ENCODE data around the gene STEAP1B.

Gene STEAP1B

GRCh38 chr7:22427104-22427503 lies 72.9 kb downstream of the STEAP1B start:
- no peak for DNase-seq

DNA sequence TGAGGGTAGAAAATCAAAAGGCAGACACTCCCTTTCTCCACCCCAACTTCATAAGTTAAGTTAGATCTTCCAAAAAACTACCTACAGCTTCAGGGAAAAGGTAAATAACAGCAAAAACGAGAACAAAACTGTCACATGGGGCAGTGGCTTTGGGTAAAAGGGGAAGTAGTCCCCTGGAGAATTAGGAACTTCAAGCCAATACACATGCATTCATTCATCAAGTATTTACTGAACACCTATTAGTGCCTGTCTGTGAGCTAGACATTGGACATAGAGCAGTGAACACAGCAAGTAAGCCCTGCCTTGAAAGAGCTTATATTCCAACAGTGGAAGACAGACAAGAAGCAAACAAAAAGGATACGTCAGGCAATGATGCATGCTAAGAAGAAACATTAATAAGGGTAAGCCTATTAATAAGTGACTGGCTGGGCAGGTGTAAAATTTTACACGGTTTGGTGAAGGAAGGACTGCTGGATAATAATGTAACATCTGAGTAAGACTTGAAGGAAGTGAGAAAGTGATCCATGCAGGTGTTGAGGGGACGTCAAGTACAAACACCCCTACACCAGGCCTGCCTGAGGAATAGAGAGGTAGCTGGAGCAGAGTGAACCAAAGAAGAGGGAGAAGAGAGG lies 73.4 kb downstream of the STEAP1B start:
- DNase-seq = no peak

DNA sequence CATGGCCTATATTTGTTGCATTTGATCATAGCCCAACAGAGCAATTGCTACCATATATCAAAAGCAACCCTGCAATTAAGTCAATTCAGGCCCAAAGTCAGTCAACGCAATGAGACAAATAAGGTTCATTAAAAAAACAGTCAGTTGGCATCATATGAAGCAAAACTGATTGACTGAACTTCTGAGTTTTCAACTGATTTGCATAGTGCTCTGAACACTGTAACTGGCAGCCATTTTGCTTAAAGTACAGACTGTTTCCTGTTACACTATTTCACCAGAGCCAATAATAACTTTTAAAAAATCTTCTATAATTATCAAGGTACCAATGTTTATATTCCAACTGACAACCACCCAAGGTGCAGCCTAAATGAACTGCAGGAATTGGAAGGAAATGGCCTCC lies 74.6 kb downstream of the STEAP1B start:
- DNase-seq = no peak

DNA sequence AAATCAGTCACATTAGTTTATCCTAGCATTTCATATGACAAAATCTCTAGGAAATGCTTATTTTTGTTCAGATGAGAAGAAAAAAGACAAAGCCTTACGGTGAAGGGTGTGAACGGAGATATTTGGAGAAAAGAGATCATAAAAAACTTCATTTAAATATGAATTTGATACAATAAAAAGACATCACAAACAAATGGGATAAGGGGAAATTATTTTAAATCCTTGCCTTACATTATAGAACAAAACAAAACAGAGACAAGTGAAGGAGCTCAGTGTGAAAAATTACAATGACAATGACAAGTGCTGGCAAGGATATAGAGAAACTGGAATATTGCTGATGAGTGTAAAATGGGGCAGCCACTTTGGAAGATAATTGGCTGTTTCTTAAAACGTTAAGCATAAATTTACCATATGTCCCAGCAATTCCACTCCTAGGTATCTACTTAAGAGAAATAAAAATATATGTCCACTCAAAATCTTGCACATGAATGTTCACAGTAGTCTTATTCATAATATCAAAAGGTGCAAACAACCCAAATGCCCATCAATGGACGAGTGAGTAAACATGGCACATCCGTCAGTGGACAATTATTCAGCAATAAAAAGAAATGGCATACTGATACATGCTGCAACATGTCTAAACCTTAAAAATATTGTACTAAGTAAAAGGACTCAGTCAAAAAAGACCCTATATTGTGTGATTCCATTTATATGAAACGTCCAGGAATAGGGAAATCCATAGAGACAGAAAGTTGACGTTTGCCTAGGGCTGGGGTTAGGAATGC lies 77.0 kb downstream of the STEAP1B start:
- no peak for DNase-seq

DNA sequence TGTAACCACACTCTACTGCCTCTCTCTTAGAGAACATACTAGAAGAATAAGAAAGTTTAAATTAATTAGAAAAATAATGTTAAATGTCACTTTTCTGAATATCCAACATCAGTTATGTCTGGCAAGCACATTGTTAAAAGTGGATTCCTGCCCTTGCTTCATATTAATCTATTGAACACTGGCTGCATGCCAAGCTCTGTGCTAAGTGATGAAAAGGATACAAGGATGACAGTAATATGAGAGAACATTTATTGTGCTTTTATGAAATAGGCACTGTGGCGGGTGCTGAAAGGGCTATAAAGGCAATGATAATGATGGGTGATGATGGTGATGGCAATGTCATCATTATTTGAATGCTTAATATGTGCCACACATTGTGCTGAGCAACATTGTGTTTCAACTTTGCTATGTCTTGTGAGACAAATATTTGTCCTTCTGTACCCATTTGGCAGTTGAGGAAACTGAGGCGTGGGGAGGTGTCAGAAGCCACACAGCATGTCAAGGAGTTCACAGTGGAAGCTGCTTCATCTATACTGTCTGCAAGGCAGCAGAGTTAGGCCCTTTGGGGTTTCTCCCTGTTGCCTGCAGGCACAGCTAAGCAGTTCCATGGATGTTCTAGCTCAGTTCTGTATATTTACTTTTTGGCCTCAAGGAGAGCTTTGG lies 78.9 kb downstream of the STEAP1B start:
- DNase-seq = no peak

GRCh38 chr7:22420008-22420407 lies 80.0 kb downstream of the STEAP1B start:
- no peak for DNase-seq

GRCh38 chr7:22419488-22419887 lies 80.5 kb downstream of the STEAP1B start:
- no peak for DNase-seq

GRCh38 chr7:22418251-22419046 lies 81.5 kb downstream of the STEAP1B start:
- no peak for DNase-seq

- DNase-seq = no peak
Measured at GRCh38 chr7:22417841-22418240, 82.1 kb downstream of the STEAP1B start.

- DNase-seq = no peak
Measured at GRCh38 chr7:22417349-22417748, 82.6 kb downstream of the STEAP1B start.

DNA sequence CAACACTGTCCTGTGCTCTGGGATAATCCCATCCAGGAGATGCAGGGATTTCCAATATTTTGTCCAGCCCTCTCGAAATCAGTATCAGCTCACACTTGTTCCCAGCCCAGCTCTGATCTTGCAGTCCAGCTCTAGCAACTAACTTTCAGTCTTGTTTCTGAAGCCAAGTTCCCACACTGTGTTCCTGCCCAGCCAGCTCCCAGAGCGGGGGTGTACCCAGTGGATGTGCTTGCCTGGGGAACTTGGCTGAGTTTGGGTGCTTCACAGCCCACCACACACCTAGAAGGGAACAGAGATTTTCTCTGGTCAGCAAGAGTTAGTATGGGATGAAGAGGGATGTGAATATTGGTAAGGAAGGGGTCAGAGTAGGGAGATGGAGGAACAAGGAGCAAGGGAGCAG lies 85.6 kb downstream of the STEAP1B start:
- no peak for DNase-seq

GRCh38 chr7:22413211-22413610 lies 86.8 kb downstream of the STEAP1B start:
- DNase-seq = no peak

- DNase-seq = no peak
Measured at GRCh38 chr7:22411977-22412693, 87.9 kb downstream of the STEAP1B start.

DNA sequence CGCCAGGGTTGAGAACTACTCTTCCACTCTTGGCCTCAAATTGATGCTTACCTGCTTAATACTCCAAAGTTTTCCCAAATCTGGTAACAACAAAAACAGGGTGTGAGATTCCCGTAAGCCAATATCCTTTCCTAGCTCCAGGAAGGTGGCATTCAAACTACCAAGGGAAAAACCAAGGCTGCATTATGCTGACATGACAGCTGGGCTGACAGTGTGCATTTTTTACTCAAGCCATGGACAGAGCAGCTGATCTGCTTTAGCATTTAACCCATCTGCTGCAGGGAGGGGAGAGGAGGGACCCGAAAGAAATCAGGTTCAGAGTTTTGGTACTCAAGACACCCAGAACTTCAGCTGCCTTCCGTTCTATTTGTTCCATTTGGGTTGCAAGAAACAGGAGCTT lies 93.3 kb downstream of the STEAP1B start:
- no peak for DNase-seq

- DNase-seq = no peak
Measured at GRCh38 chr7:22404421-22405023, 95.5 kb downstream of the STEAP1B start.

- no peak for DNase-seq
Measured at GRCh38 chr7:22403344-22403743, 96.6 kb downstream of the STEAP1B start.

- no peak for DNase-seq
Measured at GRCh38 chr7:22402250-22402649, 97.7 kb downstream of the STEAP1B start.

DNA sequence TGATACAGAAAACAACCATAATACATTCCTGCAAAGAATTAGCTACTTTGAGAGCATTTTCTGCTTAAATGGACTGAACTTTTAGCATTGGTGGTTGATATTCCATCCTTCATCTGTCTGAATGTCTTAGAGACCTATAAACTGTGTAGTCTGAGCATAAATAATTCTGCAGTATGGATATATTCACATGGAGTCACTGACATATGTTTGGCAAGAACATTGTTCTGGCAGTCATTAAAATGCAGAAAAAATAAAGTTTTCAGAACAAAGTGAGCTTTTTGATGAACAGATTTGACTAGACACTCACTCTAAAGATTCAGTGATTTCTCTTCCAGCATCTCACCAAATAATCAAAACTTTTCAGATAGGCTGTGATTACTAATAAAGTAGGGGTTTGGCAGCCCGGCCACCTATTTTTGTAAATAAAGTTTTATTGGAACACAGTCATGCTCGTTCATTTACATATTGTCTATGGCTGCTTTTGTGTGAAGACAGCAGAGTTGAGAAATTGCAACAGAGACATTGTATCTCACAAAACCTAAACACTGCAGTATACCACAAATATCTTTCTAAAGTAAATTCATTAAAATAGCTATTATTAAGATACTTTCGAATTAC lies 98.9 kb downstream of the STEAP1B start:
- no peak for DNase-seq

- no peak for DNase-seq
Measured at GRCh38 chr7:22400150-22400814, 99.7 kb downstream of the STEAP1B start.

- no peak for DNase-seq
Measured at GRCh38 chr7:22399546-22399945, 100.4 kb downstream of the STEAP1B start.

- DNase-seq = no peak
Measured at GRCh38 chr7:22399091-22399490, 100.9 kb downstream of the STEAP1B start.
